ENCODE results near the gene DDHD1.
"Not testable (repeated sequence)": the region's sequence is repeated elsewhere in the genome, so short reads cannot be mapped to it uniquely, and the experiment has no call there.

DDHD1 gene

DNA sequence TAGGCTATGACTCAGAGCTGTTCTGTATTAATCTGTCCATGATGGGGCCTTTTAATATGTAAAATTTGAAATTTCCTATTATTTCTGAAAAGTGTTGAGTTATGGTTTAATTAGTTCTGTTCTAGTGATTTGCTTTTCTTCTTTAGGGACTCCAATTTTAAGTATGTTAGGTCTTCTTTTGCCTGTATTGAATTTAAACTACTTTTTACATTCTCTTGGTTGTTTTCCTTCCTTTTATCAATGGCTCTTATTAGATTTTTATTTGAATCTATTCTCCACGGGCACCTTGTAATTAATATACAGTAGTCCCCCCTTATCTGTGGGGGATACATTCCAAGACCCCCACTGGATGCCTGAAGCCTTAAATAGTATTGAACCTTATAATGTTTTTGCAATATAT lies 46.4 kb downstream of the DDHD1 start:
- no peak for DNase-seq (ENCODE audit: low read depth)

DNA sequence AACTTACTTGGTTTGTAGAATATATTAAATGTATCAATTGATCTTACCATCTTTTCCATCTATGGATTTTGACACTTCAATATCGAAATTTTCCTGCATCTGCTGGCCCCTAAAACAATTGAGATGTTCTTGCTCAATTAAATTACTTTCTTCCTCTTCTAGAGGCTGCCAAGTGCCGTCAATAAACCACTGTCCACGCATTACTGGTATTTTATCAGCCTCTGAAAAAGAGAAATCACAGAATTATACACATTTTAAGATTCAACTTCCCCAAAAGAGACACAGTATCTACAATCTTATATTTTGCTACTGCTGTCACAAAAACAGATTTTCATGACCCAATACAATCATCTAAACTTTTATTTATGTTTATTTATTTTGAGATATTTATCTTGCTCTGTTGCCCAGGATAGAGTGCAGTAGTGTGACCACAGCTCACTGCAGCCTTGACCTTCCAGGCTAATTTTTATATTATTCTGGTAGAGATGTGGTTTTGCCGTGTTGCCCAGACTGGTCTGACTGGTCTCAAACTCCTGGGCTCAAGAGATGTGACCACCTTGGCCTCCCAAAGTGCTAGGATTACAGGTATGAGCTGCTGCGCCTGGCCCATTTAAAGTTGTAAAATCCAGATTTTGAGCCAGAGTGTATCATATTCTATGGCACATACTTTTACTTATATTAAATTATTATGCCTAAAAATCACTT lies 49.3 kb downstream of the DDHD1 start:
- DNase-seq (ENCODE audit: low read depth) = no peak

DNA sequence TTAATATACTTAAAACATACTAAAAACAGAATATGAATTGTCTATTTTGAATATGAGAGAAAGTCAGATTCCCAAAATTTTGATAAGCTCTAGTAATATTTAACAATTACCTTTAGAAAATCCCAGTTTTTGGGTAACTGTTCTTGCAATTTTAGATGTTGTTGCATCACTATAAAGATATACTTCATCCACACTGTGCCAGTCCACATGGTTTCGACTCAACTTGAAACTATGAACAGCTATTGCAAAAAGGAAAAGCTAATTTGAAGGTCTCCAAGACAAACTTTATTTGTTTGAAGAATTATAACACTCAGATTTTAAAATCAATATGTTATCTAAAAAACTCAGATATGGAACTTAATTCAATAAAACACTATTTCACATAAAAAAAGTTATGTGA lies 59.9 kb downstream of the DDHD1 start:
- DNase-seq (ENCODE audit: low read depth) = peak; percentile 6

DNA sequence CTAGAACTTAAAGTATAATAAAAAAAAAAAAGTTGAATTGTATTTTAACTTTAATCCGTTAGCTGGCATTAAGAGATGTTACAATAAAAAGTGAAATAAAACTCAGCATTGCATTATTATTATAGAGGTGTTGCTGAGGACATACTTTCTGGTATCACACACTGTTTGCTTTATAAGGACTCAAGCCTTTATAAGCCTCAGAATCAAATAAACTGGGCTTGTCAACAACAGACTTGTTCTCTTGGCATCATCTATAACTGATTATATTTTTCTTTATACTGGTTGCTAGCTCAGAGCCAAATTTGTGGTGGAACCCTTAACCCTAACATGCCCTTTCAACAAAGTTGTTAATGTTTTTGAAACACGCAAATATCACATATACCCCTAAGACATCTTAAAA lies 62.3 kb downstream of the DDHD1 start:
- no peak for DNase-seq (ENCODE audit: low read depth)

DNA sequence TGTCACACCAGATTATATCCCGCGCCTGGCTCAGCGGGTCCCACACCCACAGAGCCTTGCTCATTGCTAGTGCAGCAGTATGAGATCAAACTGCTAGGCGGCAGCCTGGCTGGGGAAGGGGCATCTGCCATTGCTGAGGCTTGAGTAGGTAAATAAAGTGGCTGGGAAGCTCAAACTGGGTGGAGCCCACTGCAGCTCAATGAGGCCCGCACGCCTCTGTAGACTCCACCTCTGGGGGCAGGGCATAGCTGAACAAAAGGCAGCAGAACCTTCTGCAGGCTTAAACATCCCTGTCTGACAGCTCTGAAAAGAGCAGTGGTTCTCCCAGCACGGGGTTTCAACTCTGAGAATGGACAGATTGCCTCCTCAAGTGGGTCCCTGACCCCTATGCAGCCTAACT lies 68.2 kb downstream of the DDHD1 start:
- not testable (repeated sequence) for DNase-seq (ENCODE audit: low read depth)

DNA sequence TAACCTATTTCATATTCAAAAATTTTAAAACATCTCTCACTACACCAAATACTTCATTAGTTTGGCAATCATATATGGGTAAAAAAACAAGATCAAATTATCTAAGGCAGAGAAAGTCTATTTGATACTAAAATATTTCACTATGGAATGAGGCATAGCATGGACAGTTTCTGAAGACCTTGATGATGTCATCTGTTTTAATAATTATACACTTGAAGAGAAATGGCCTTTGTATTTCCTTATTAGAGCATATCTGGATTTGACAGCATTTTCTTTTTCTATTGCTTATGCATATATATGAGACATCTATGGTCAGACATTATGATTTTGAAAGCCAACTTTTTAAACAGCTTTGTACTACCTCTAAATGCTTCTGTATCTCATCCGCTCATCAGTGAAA lies 88.6 kb downstream of the DDHD1 start:
- DNase-seq (ENCODE audit: low read depth) = no peak

DNA sequence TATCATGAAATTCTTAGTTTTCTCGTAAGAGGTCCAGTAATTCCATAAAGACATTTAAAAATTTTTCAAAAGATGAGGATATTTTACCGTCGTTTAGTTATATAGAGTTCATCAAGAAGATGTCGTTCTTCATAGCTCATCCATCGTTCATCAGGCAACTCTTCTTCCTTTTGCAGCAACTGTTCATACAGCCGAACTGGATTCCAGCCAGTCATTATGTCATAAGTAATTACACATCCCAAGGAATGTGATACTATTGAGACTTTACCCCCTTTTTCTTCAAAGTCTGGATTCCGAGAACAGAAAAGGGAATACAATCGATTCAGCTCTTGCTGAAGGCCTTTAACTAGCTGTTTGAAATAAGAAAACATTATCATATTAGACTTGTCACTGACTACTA lies 90.3 kb downstream of the DDHD1 start:
- DNase-seq (ENCODE audit: low read depth) = no peak

DNA sequence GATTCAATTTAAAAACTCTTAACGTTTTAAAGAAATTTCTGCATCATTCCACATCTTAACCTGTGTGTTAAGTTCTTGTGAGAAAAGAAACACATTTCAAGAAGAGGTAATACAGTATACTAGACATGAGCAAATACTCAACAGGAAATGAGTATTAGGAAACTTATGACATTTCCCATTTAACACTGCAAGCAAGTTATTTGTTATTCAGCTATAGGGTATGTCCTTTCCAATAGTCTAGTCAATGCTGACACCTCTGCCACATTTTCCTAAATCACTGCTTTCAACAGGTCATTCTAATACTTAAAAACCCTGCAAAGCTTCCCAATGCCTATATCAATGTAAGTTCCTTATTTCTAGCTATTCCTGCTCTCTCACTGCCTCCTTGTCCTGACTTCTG lies 93.1 kb downstream of the DDHD1 start:
- DNase-seq (ENCODE audit: low read depth) = no peak

DNA sequence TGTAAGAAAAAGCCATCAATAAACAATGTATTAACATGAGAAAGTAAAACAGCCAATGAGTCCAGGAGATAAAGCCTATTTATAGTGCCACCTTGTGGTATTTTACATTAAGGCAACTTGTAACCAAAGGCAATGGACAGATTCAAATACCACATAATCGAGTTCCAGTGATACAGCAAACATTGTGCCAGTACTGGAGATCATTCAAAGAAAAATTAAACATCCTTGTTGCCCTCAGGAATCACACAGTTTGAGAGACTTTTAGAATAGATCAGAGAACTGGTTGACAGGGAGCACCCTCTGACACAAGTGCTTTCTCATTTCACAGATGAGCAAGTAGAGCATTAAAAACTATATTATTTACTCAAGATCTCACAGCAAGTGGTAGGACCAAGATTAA lies 98.1 kb downstream of the DDHD1 start:
- peak; percentile 41 for DNase-seq (ENCODE audit: low read depth)

DNA sequence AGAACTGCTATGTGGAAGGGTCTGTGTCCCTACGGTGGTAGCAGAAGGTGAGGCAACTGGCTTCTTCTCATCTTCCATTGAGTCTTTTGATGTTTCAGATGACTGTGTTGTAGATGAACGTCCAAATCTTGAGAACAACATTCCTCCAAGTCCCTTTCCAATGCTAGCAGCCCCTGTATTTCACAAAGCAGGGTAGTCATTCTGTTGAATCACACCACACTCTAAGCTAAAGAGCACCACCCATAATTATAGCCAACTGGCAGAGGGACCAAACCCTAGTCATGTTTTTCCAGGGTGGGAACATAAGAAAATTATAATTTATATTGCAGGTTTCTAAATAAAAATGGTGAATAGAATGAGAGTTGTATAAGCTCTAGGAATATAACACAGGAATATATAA lies 98.7 kb downstream of the DDHD1 start:
- DNase-seq (ENCODE audit: low read depth) = peak; percentile 40

DNA sequence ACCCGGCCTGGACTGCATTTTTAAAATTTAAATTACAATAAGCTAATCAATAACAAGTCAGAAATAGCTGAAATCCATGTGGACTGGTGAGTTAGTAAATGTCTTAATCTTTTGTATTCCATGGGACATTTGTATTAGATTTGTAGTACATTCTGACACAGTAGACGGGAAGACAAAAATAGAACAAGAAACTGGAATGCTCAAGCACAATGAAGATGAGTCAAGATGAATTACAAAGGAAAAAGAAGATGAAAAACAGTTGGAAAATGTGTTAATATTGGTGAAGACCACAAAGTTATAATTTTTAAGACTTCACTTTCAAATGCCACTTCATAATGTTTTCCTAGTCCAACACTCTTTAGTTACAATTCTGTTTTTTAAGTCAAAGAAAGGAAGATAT lies 104.5 kb downstream of the DDHD1 start:
- DNase-seq (ENCODE audit: low read depth) = no peak

DNA sequence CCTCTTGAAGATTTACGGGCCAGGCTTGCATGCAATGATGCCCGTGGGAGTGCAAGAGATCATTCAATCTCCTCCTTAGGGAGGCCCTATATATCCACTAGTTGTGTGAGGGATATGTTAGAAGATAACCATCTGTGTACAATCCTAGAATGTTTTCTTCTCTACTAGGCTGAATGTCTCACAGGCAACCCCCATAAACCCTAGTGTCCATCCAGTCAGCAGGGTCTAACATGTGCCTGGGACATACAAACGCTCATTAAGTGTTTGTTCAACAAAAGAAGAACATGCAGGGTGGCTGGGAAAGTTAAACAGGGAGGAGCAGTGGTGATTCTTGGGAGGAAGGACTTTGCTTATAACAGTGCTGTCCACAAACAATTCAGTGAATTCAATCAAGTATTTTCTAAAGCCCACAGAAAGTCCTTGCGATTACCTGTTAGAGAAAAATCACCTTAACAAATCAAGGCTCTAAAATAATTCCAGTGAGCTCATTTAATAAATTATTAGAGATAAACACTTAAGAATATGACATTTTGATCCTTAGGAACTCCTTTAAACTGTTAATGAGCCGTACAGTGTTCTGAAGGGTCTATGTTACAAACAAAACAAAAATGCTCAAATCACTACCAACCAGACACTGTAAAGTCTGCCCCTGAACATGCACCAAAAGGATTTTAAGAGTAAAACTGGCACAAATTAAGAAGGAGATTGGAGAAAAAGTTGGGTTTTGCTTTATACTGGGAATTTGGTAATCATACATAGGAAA lies 105.6 kb downstream of the DDHD1 start:
- DNase-seq (ENCODE audit: low read depth) = no peak

DNA sequence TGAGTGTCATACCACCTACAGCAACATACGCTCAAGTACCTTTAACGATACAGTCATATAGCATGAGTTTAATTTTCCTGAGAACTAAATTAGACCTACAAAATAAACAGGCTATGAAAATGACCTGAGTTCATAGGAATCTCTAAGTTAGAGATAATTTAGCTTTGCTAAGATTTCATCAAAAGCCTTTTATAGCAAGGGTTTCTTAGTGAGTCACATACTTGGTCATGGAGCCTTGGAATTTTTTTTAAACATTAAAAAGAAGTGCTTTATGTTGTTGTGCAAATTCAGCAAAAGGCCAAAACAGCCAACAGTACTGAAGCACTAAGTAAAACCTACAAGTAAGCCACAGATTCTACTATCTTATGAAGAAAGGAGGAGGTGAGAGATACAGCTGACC lies 108.6 kb downstream of the DDHD1 start:
- peak; percentile 58 for DNase-seq (ENCODE audit: low read depth)

DNA sequence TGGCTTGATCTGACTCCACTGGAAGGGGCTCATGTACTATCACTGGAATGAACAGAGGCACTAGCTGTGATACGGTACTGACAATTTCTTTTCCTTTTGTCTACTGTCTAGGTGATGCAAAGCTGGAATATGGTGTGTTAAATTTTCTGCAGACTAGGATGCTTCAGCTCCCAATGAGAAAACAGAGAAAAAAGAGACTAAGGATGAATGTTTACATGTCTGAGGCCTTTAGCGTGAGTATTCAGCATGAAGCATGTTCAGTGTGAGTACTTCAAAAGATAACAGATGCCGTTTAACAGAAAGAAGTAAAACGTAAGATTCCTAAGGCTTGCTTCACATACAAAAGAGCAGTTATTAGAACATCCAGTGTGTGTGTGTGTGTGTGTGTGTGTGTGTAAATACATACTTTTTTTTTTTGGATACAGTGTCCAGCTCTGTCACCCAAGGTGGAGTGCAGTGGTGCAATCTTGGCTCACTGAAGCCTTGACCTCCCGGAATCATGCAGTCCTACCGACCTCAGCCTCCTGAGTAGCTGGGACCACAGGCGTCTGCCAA lies 110.0 kb downstream of the DDHD1 start:
- no peak for DNase-seq (ENCODE audit: low read depth)

DNA sequence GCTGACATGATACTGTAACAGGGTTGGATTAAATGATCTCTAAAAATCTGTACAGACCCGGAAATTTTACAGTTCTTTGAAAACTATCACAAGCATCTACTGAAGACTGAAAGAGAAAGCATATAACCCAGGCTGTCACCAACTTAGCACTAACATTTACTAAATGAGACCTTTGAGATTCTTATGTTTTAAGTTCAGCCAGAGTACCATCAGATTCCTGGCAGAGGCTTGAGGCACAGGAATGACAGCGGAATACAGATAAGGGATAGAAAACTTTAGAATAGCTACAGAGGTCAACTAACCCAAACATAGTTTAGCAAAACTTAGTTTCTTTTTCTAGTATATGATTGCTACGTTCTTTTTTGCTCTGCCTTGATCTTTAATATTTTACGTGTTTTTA lies 110.6 kb downstream of the DDHD1 start:
- no peak for DNase-seq (ENCODE audit: low read depth)

DNA sequence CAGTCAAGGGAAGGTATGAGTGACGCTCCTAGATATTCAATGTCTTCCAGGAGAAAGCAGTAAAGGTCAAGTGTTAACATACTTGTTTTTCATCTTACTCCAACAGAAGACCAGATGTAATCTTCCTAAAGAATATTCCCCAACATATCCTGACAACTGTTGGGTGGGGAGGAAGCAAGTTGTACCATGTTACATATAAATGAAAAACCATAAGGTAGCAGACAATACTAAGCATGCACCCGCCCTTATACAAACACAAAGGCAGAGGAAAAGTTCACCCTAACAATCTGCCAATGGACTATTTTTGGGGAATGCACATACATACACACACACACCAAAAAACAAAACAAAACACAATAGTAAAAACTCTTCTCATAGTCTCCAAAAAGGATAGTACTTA lies 112.1 kb downstream of the DDHD1 start:
- no peak for DNase-seq (ENCODE audit: low read depth)

DNA sequence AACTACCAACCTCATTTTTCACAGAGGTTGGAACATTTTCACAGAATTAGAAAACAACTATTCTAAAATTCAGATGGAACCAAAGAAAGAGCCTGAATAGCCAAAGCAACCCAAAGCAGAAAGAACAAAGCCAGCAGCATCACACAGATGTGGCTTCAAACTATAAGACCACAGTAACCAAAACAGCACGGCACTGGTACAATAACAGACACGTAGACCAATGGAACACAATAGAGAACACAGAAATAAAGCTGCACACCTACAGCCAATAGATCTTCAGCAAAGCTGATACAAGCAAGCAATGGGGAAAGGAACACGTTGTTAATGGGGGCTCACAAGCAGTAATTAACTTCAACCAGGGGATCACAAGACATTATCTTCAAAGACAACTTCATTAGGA lies 114.5 kb downstream of the DDHD1 start:
- no peak for DNase-seq (ENCODE audit: low read depth)

DNA sequence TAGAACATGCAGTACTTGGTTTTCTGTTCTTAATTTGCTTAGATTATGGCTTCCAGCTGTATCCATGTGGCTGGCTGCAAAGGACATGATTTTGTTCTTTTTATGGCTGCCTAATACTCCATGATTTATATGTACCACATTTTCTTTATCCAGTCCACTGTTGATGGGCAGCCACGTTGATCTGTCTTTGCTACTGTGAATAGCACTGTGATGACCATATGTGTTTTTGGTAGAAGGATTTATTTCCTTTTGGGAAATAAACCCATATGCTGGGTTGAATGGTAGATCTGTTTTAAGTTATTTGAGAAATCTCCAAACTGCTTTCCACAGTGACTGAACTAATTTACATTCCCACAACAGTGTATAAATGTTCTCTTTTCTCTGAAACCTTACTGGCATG lies 116.1 kb downstream of the DDHD1 start:
- DNase-seq (ENCODE audit: low read depth) = no peak

DNA sequence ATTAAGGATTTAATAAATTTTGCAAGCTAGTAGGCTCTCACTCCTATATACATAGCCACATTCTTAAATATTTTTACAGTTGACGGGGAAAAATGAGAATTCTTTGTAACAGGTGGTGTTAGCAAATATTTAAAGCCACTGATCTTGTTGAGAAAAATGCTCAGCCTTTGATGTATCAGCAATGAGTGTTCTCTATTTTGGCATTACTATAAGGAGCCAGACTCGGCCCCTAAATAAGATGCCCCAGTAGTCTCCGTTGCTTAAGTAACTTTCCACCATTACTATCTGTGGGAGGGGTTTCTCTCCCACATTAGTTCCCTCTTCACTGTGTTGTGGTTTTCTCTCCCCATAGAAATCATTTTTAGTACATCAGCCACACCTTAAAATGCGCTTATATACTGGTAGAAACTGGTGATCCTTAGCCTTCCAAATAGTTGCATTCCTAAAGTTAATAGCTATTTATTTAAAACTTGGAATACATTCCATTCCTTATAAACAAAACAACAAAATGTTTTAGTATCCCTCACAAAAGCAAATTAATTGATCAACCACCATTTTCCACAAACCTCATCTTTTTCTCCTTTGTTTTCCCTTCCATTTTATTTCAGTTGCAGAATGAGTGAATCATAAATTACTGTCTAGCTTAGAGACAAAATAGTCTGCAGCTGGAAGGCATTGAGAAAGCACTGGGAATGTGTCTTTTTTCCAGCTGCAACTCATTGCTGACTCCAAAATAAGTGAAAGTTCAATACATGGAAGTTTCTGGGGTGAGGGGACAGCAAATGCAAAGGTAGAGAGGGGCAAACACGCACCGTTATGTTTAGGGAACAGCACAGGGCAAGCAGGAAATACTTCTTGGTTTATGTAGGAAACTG lies 117.5 kb downstream of the DDHD1 start:
- DNase-seq (ENCODE audit: low read depth) = no peak

DNA sequence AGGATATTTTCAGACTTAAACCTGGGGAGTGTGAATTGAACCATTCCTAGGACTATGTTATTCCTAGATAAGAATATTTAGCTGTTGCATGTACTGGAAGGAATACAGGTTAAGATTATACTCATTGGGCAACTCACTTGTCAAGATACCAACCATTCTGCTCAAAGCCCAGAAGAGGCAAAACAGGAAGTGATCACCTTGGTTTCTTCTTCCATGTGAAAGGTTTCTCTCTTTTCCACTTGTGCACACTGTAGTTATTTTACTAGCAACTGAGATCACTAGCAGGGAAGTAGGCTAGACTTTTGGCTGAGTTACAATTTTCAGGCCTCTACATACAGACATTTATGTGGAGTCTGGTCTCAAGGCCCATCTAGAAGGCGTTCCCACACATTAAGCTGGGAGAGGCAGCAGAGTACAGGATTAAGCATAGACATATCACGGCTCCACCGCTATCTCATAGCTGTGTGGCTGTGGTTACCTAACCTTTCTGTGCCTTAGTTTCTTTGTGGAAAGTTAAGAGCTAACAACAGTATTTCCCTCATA lies 118.4 kb downstream of the DDHD1 start:
- no peak for DNase-seq (ENCODE audit: low read depth)

DNA sequence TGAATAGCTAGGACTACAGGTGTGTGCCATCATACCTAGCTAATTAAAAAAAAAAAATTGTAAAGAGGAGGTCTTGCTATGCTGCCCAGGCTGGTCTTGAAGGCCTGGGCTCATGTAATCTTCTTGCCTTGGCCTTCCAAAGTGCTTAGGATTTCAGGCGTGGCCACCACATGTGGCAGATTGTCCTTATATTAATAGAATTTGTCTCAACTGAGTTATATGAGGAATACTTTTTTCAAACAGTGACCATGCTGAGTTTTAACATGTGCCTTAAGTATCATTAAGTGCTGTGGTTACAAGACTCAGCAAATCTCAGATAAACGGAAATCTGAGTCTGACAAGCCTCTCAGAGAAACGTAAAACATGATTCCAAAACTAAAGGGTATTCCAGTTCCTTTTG lies 119.1 kb downstream of the DDHD1 start:
- DNase-seq (ENCODE audit: low read depth) = no peak

DNA sequence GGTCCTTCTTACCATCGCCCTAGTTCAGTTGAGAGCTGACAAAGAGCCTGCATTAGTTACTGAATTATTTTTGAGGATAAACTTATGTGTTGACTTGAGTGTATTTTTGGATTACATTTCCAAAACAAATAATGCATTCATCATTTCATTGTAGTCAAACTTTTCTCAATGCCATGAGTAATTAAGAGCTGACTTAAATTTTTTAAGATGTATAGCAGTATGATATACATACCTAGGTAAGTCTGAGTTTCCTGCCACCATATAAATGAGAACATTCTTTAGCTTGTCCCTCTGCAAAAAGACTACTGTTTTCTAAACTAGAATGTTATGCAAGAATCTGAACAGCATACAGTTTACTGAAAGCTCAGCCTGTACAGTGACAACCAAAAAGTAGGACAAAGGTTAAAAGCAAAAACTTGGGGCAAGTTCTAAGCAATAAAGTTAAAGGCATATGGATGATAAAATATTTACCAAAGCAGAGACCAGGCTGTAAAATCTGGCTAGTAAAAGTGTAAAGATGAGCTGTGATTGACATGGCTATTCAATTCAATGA lies 120.2 kb downstream of the DDHD1 start:
- DNase-seq (ENCODE audit: low read depth) = no peak
